Activated naive CD8-positive, alpha-beta T cell treated with anti-CD3 and anti-CD28 coated beads, Interleukin-2, amount 10 ng/mL, durations not matched to agents 7 days and 5 days (primary cell): ENCODE results near the gene MIER2. TPM values are rescaled to one million over a fixed set of nuclear protein-coding genes. Genes with fewer than 3 reads are reported as not detected.

Source experiments
- ATAC-seq: fragments of 150-1000 bp; cut with Tn5 transposase; one replicate; pipeline ENCODE4 v1.10.0; 2021; ENCODE audit warnings: low read depth, moderate library complexity
- POLR2A ChIA-PET: fragments of 350-600 bp; sonication (Branson Sonifier 250); formaldehyde crosslinking; loops from one replicate; lab custom pipeline; 2021; ENCODE audit warnings: antibody characterized with exemption; lab: Charles Lee
- DNase-seq: peaks from one replicate; pipeline ENCODE4 v3.0.0; 2021
- H3K27ac Mint-ChIP-seq: one replicate; pipeline ENCODE4 v1.8.0; 2022; ENCODE audit warnings: mild to moderate bottlenecking, mixed read lengths
- H3K27me3 Mint-ChIP-seq: one replicate; pipeline ENCODE4 v1.8.0; 2022; ENCODE audit warnings: mild to moderate bottlenecking, moderate library complexity, mixed read lengths
- H3K36me3 Mint-ChIP-seq: one replicate; pipeline ENCODE4 v1.8.0; 2021; ENCODE audit warnings: mild to moderate bottlenecking, mixed read lengths
- H3K4me1 Mint-ChIP-seq: one replicate; pipeline ENCODE4 v1.8.0; 2021; ENCODE audit warnings: mixed read lengths
- H3K4me3 Mint-ChIP-seq: one replicate; pipeline ENCODE4 v1.8.0; 2022; ENCODE audit warnings: mild to moderate bottlenecking, moderate library complexity, mixed read lengths
- H3K9me3 Mint-ChIP-seq: one replicate; pipeline ENCODE4 v1.8.0; 2021; ENCODE audit warnings: mixed read lengths
- total RNA-seq, 2 experiments: library from RNA; stranded (reverse); gene quantifications; one replicate each; pipeline ENCODE4 v1.2.3, GENCODE V29; 2021

The MIER2 gene
- total RNA-seq, 2 experiments from 2014 or later: 23.4 to 24.9 TPM

- POLR2A ChIA-PET: no interaction called here
- H3K4me3 Mint-ChIP-seq: no peak overlapping the region
- H3K36me3 Mint-ChIP-seq: no peaks in the 10 kb centered on the region
- H3K9me3 Mint-ChIP-seq: no peaks in the 10 kb centered on the region
- no peak overlapping the region for H3K27ac Mint-ChIP-seq
- ATAC-seq: no peak
- no peaks in the 10 kb centered on the region for H3K27me3 Mint-ChIP-seq
- no peaks in the 10 kb centered on the region for H3K4me1 Mint-ChIP-seq
- DNase-seq: peak; percentile 22
Observed at GRCh38 chr19:373391-374182, 29.0 kb upstream of the MIER2 start.

- Mint-ChIP-seq H3K4me3 (no peak overlapping the region), H3K9me3 (no peaks in the 10 kb centered on the region), H3K27me3 (no peaks in the 10 kb centered on the region), H3K4me1 (no peaks in the 10 kb centered on the region), H3K27ac (no peak overlapping the region), H3K36me3 (no peaks in the 10 kb centered on the region)
- POLR2A ChIA-PET: no interaction called here
- DNase-seq (no peak), ATAC-seq (no peak)
Observed at GRCh38 chr19:372306-372890, 27.8 kb upstream of the MIER2 start.

GRCh38 chr19:371501-372168 lies 27.0 kb upstream of the MIER2 start:
- ATAC-seq (no peak), DNase-seq (peak; percentile 5)
- POLR2A ChIA-PET: interaction anchor here (0.5 kb wide), 1 partner anchor 24 kb away, joined by 3 read pairs; no protein-coding TSS in a partner anchor
- Mint-ChIP-seq H3K27me3 (no peaks in the 10 kb centered on the region), H3K4me1 (no peaks in the 10 kb centered on the region), H3K36me3 (no peaks in the 10 kb centered on the region), H3K4me3 (no peak overlapping the region), H3K9me3 (no peaks in the 10 kb centered on the region), H3K27ac (no peak overlapping the region)

GRCh38 chr19:370641-371330 lies 26.2 kb upstream of the MIER2 start:
- ATAC-seq: no peak
- Mint-ChIP-seq H3K27ac (no peak overlapping the region), H3K4me1 (no peaks in the 10 kb centered on the region), H3K36me3 (no peaks in the 10 kb centered on the region), H3K4me3 (no peak overlapping the region), H3K27me3 (no peaks in the 10 kb centered on the region), H3K9me3 (no peaks in the 10 kb centered on the region)
- POLR2A ChIA-PET: no interaction called here
- peak; percentile 10 for DNase-seq

- Mint-ChIP-seq H3K4me3 (no peak overlapping the region), H3K27ac (no peak overlapping the region), H3K27me3 (no peaks in the 10 kb centered on the region), H3K36me3 (no peaks in the 10 kb centered on the region), H3K9me3 (no peaks in the 10 kb centered on the region), H3K4me1 (no peaks in the 10 kb centered on the region)
- ATAC-seq (no peak), DNase-seq (no peak)
- POLR2A ChIA-PET: no interaction called here
Observed at GRCh38 chr19:369876-370275, 25.3 kb upstream of the MIER2 start.

GRCh38 chr19:369256-369655 lies 24.7 kb upstream of the MIER2 start:
- no peak overlapping the region for H3K27ac Mint-ChIP-seq
- H3K4me1 Mint-ChIP-seq: no peaks in the 10 kb centered on the region

GRCh38 chr19:368630-369024 lies 24.0 kb upstream of the MIER2 start:
- no peak overlapping the region for H3K27ac Mint-ChIP-seq
- POLR2A ChIA-PET: no interaction called here
- no peak overlapping the region for H3K4me3 Mint-ChIP-seq
- H3K27me3 Mint-ChIP-seq: no peaks in the 10 kb centered on the region
- H3K4me1 Mint-ChIP-seq: no peaks in the 10 kb centered on the region
- DNase-seq (no peak), ATAC-seq (no peak)
- no peaks in the 10 kb centered on the region for H3K36me3 Mint-ChIP-seq
- H3K9me3 Mint-ChIP-seq: no peaks in the 10 kb centered on the region

More at GRCh38 chr19:369256-369655, 24.7 kb upstream of the MIER2 start:
- Mint-ChIP-seq H3K36me3 (no peaks in the 10 kb centered on the region), H3K4me3 (no peak overlapping the region), H3K9me3 (no peaks in the 10 kb centered on the region), H3K27me3 (no peaks in the 10 kb centered on the region)
- ATAC-seq (no peak), DNase-seq (no peak)
- POLR2A ChIA-PET: no interaction called here

- no peak for DNase-seq
- no peak overlapping the region for H3K27ac Mint-ChIP-seq
- POLR2A ChIA-PET: no interaction called here
- no peaks in the 10 kb centered on the region for H3K36me3 Mint-ChIP-seq
- no peak for ATAC-seq
- no peaks in the 10 kb centered on the region for H3K9me3 Mint-ChIP-seq
- no peaks in the 10 kb centered on the region for H3K27me3 Mint-ChIP-seq
- H3K4me1 Mint-ChIP-seq: no peaks in the 10 kb centered on the region
- no peak overlapping the region for H3K4me3 Mint-ChIP-seq
Observed at GRCh38 chr19:367963-368629, 23.5 kb upstream of the MIER2 start.

- no peak overlapping the region for H3K4me3 Mint-ChIP-seq
- H3K27ac Mint-ChIP-seq: no peak overlapping the region
- H3K27me3 Mint-ChIP-seq: no peaks in the 10 kb centered on the region
- POLR2A ChIA-PET: no interaction called here
- no peaks in the 10 kb centered on the region for H3K36me3 Mint-ChIP-seq
- H3K4me1 Mint-ChIP-seq: no peaks in the 10 kb centered on the region
- DNase-seq (no peak), ATAC-seq (no peak)
- no peaks in the 10 kb centered on the region for H3K9me3 Mint-ChIP-seq
Observed at GRCh38 chr19:367561-367960, 23.0 kb upstream of the MIER2 start.

GRCh38 chr19:366951-367350 lies 22.4 kb upstream of the MIER2 start:
- POLR2A ChIA-PET: no interaction called here
- Mint-ChIP-seq H3K9me3 (no peaks in the 10 kb centered on the region), H3K4me3 (no peak overlapping the region), H3K4me1 (no peaks in the 10 kb centered on the region), H3K27ac (no peak overlapping the region), H3K27me3 (no peaks in the 10 kb centered on the region), H3K36me3 (no peaks in the 10 kb centered on the region)
- ATAC-seq: no peak
- DNase-seq: no peak

- no peak overlapping the region for H3K27ac Mint-ChIP-seq
- POLR2A ChIA-PET: no interaction called here
- no peaks in the 10 kb centered on the region for H3K9me3 Mint-ChIP-seq
Observed at GRCh38 chr19:366205-366783, 21.7 kb upstream of the MIER2 start.

GRCh38 chr19:364496-365287 lies 20.1 kb upstream of the MIER2 start:
- ATAC-seq (no peak), DNase-seq (no peak)
- Mint-ChIP-seq H3K27ac (no peak overlapping the region), H3K27me3 (no peaks in the 10 kb centered on the region), H3K4me3 (no peak overlapping the region), H3K9me3 (no peaks in the 10 kb centered on the region), H3K36me3 (no peaks in the 10 kb centered on the region), H3K4me1 (no peaks in the 10 kb centered on the region)
- POLR2A ChIA-PET: no interaction called here

More at GRCh38 chr19:366205-366783, 21.7 kb upstream of the MIER2 start:
- Mint-ChIP-seq H3K27me3 (no peaks in the 10 kb centered on the region), H3K4me1 (no peaks in the 10 kb centered on the region), H3K4me3 (no peak overlapping the region), H3K36me3 (no peaks in the 10 kb centered on the region)
- DNase-seq: no peak
- no peak for ATAC-seq
